K562 (cell line): Measurements from ENCODE around the gene RAB4B. TPM values are rescaled to one million over a fixed set of nuclear protein-coding genes. Genes with fewer than 3 reads are reported as not detected.

Experiments
- DPF2 ChIP-seq: fragments of 450-650 bp; IDR thresholded peaks from 2 replicates; pipeline ENCODE4 v1.6.1; 2016
- JUN ChIP-seq, 2 experiments: sonication (generic) in 1 of 2; formaldehyde crosslinking in 1 of 2; IDR thresholded peaks; 2 replicates each; pipeline versions ENCODE4 v1.6.1 to v1.8.0; 2012 to 2022; ENCODE audit warnings: borderline replicate concordance in 2 of 2, mild to moderate bottlenecking in 2 of 2, improper control_type of control experiment in 1 of 2, low read depth in 1 of 2, low read length in 1 of 2, missing genetic modification reagents in 1 of 2
- SAFB2 ChIP-seq: fragments of 200-400 bp; formaldehyde crosslinking; IDR thresholded peaks from 2 replicates; pipeline ENCODE4 v1.6.1; 2018; ENCODE audit warnings: borderline replicate concordance, low read length, low read depth, moderate library complexity; ENCODE audit not compliant: severe bottlenecking
- SIN3A ChIP-seq, 2 experiments: fragments of 150-350 bp in 1 of 2; IDR thresholded peaks; 2 replicates each; pipeline ENCODE4 v1.6.1; 2011 to 2016; ENCODE audit warnings: borderline replicate concordance in 2 of 2, low read depth in 2 of 2, low read length in 2 of 2, mild to moderate bottlenecking in 2 of 2, moderate library complexity in 2 of 2; ENCODE audit not compliant: control insufficient read depth in 1 of 2
- SPI1 ChIP-seq: IDR thresholded peaks from 2 replicates; pipeline ENCODE4 v1.6.1; 2011; ENCODE audit warnings: low read depth, low read length, control low read depth, borderline replicate concordance
- TBP ChIP-seq: optimal IDR thresholded peaks from 2 replicates; pipeline ENCODE3; 2011; ENCODE audit warnings: low read depth, low read length, improper control_type of control experiment
- TEAD1 ChIP-seq, 2 experiments: fragments of 450-650 bp in 1 of 2; sonication (generic) in 1 of 2; formaldehyde crosslinking; IDR thresholded peaks; 2 replicates each; pipeline versions ENCODE4 v1.4.0 to v1.8.0; 2020 to 2022; ENCODE audit warnings: mild to moderate bottlenecking in 2 of 2, missing genetic modification reagents in 1 of 2
- ZNF197 ChIP-seq: fragments of 200-800 bp; sonication (Bioruptor generic); IDR thresholded peaks from 2 replicates; pipeline ENCODE4 v1.6.1; 2016; ENCODE audit warnings: low read depth, missing genetic modification characterization, missing compliant biosample characterization
- polyA plus RNA-seq, 8 experiments: library from polyadenylated mRNA; depleted of rRNA in 4 of 8; stranded (reverse) in 5 of 8; unstranded in 3 of 8; fragments of >200 nt; fragmentation: Nextera tagmentation in 2 of 8; fragmentation: Illumina TruSeq in 1 of 8; extraction: Ambion mirVana in 2 of 8; extraction: Trizol in 1 of 8; gene quantifications; 2 replicates each; pipeline versions ENCODE4 v1.2.1 to v1.2.3, GENCODE V29; 2011 to 2014; ENCODE audit warnings: inconsistent platforms in 1 of 8, missing spikeins in 1 of 8
- total RNA-seq, 7 experiments: library from RNA; depleted of rRNA in 6 of 7; stranded (reverse); fragments of >200 nt in 6 of 7; fragmentation: Illumina TruSeq in 2 of 7; extraction: Trizol in 2 of 7; gene quantifications; 2 replicates each; pipeline versions ENCODE4 v1.2.1 to v1.2.3, GENCODE V29; 2011 to 2021; ENCODE audit warnings: low replicate concordance in 1 of 7
- TF ChIP-seq, protein P1 (sequence below): conservative IDR thresholded peaks from 2 replicates; pipeline ENCODE4 v1.6.1; 2011; ENCODE audit warnings: low read depth, mild to moderate bottlenecking, low read length; ENCODE audit not compliant: control insufficient read depth
- TF ChIP-seq, protein P2 (sequence below), 3 experiments: fragments of 200-800 bp in 1 of 3; fragments of 250-450 bp in 1 of 3; fragments of 450-650 bp in 1 of 3; sonication (Bioruptor Pico) in 1 of 3; sonication (Bioruptor generic) in 1 of 3; formaldehyde crosslinking in 1 of 3; IDR thresholded peaks; 2 replicates each; pipeline versions ENCODE4 v1.6.1 to v1.8.0; 2016 to 2022; ENCODE audit warnings: mild to moderate bottlenecking in 2 of 3, missing genetic modification characterization in 2 of 3, missing compliant biosample characterization in 1 of 3, moderate library complexity in 1 of 3
- TF ChIP-seq, protein P3 (sequence below): fragments of 450-650 bp; IDR thresholded peaks from 2 replicates; pipeline ENCODE4 v1.6.1; 2018; ENCODE audit not compliant: partially characterized antibody
- TF ChIP-seq, protein P4 (sequence below): fragments of 250-450 bp; sonication (Bioruptor Pico); IDR thresholded peaks from 2 replicates; pipeline ENCODE4 v1.8.0; 2021; ENCODE audit warnings: moderate library complexity, mild to moderate bottlenecking, inconsistent platforms
- TF ChIP-seq, protein P5 (sequence below): sonication (generic); formaldehyde crosslinking; IDR thresholded peaks from 2 replicates; pipeline ENCODE4 v1.9.0; 2022; ENCODE audit warnings: mild to moderate bottlenecking, missing genetic modification reagents

Gene RAB4B
- total and polyA plus RNA-seq, 9 of the 15 experiments (the other 6 are each of a cell fraction or from before 2014, with no cell fraction given) = 0.28 to 20.4 (median 9.0) TPM

DNA sequence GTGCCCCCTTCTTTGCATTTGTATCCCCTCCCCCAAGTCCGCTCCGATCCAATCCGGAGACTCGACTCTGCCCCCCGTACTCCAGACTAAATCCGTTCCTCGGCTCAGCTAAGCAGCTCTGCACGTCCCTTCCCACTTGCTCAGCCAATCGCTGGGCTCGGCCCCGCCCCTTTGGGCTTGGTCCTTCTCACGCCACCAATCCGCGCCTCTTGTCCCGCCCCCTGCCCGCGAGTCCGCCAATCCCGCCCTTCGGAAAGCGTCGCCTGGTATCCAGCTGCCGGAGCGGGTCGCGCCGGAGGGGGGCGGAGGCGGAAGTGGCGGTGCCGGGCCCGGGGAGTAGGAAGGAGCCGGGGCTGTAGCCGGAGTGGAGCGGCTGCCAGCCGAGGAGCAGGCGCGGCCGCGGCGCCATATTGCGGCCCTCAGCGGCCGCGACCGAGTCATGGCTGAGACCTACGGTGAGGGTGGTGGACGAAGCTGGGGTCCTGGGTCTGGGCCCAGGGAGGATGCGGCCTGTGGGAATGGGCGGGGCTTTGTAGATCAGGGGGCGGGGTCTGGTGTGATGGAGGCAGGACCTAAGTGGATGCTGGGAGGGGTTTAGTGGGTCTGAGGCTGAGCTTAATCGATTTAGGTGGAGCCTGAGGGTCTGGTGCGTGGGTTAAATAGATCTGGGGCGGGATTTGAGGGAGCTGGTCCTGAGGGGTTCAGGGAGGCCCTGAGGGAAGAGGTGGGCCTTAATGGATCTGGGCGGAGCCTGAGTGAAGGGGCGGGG, at the start of gene RAB4B (continued):
- TF ChIP-seq, protein P1, sequence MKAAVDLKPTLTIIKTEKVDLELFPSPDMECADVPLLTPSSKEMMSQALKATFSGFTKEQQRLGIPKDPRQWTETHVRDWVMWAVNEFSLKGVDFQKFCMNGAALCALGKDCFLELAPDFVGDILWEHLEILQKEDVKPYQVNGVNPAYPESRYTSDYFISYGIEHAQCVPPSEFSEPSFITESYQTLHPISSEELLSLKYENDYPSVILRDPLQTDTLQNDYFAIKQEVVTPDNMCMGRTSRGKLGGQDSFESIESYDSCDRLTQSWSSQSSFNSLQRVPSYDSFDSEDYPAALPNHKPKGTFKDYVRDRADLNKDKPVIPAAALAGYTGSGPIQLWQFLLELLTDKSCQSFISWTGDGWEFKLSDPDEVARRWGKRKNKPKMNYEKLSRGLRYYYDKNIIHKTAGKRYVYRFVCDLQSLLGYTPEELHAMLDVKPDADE = 0 out of 2 replicates have a peak, but pooled peaks have one; percentile 48
- TF ChIP-seq SIN3A (IDR thresholded peaks at IDR 0.05; ENCODE audit: borderline replicate concordance in 2 of 2, control insufficient read depth in 1 of 2, low read depth in 2 of 2, low read length in 2 of 2) (peak; percentile 80 to 88; a peak in 2 of 4 replicates), JUN (IDR thresholded peaks at IDR 0.05; ENCODE audit: borderline replicate concordance, low read depth, low read length) (no peak), JUN (CRISPR knock-in tag; IDR thresholded peaks at IDR 0.05; ENCODE audit: borderline replicate concordance) (no peak), TBP (peak; percentile 56), TEAD1 (CRISPR knock-in tag; IDR thresholded peaks at IDR 0.05) (no peak), SPI1 (peak; percentile 76; the same call in 1 of the 2 replicates), DPF2 (no peak), ZNF197 (CRISPR knock-in tag) (no peak), SAFB2 (no peak)
- TF ChIP-seq, protein P2, sequence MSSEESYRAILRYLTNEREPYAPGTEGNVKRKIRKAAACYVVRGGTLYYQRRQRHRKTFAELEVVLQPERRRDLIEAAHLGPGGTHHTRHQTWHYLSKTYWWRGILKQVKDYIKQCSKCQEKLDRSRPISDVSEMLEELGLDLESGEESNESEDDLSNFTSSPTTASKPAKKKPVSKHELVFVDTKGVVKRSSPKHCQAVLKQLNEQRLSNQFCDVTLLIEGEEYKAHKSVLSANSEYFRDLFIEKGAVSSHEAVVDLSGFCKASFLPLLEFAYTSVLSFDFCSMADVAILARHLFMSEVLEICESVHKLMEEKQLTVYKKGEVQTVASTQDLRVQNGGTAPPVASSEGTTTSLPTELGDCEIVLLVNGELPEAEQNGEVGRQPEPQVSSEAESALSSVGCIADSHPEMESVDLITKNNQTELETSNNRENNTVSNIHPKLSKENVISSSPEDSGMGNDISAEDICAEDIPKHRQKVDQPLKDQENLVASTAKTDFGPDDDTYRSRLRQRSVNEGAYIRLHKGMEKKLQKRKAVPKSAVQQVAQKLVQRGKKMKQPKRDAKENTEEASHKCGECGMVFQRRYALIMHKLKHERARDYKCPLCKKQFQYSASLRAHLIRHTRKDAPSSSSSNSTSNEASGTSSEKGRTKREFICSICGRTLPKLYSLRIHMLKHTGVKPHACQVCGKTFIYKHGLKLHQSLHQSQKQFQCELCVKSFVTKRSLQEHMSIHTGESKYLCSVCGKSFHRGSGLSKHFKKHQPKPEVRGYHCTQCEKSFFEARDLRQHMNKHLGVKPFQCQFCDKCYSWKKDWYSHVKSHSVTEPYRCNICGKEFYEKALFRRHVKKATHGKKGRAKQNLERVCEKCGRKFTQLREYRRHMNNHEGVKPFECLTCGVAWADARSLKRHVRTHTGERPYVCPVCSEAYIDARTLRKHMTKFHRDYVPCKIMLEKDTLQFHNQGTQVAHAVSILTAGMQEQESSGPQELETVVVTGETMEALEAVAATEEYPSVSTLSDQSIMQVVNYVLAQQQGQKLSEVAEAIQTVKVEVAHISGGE (CRISPR knock-in tag; IDR thresholded peaks at IDR 0.05) = peak in 1 of 3 experiments; percentile 53; a peak in 1 of 6 replicates
- TF ChIP-seq, protein P3, sequence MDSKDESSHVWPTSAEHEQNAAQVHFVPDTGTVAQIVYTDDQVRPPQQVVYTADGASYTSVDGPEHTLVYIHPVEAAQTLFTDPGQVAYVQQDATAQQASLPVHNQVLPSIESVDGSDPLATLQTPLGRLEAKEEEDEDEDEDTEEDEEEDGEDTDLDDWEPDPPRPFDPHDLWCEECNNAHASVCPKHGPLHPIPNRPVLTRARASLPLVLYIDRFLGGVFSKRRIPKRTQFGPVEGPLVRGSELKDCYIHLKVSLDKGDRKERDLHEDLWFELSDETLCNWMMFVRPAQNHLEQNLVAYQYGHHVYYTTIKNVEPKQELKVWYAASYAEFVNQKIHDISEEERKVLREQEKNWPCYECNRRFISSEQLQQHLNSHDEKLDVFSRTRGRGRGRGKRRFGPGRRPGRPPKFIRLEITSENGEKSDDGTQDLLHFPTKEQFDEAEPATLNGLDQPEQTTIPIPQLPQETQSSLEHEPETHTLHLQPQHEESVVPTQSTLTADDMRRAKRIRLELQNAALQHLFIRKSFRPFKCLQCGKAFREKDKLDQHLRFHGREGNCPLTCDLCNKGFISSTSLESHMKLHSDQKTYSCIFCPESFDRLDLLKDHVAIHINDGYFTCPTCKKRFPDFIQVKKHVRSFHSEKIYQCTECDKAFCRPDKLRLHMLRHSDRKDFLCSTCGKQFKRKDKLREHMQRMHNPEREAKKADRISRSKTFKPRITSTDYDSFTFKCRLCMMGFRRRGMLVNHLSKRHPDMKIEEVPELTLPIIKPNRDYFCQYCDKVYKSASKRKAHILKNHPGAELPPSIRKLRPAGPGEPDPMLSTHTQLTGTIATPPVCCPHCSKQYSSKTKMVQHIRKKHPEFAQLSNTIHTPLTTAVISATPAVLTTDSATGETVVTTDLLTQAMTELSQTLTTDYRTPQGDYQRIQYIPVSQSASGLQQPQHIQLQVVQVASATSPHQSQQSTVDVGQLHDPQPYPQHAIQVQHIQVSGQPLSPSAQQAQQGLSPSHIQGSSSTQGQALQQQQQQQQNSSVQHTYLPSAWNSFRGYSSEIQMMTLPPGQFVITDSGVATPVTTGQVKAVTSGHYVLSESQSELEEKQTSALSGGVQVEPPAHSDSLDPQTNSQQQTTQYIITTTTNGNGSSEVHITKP = peak; percentile 63
- TF ChIP-seq, protein P4, sequence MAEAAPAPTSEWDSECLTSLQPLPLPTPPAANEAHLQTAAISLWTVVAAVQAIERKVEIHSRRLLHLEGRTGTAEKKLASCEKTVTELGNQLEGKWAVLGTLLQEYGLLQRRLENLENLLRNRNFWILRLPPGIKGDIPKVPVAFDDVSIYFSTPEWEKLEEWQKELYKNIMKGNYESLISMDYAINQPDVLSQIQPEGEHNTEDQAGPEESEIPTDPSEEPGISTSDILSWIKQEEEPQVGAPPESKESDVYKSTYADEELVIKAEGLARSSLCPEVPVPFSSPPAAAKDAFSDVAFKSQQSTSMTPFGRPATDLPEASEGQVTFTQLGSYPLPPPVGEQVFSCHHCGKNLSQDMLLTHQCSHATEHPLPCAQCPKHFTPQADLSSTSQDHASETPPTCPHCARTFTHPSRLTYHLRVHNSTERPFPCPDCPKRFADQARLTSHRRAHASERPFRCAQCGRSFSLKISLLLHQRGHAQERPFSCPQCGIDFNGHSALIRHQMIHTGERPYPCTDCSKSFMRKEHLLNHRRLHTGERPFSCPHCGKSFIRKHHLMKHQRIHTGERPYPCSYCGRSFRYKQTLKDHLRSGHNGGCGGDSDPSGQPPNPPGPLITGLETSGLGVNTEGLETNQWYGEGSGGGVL (CRISPR knock-in tag) = no peak
- TF ChIP-seq, protein P5, sequence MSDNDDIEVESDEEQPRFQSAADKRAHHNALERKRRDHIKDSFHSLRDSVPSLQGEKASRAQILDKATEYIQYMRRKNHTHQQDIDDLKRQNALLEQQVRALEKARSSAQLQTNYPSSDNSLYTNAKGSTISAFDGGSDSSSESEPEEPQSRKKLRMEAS (CRISPR knock-in tag) = peak; percentile 39; the same call in 1 of the 2 replicates
